GM19455 (cell line): Measurements from ENCODE around the gene CLVS2.

Source experiments
- ATAC-seq: cut with Tn5 transposase; IDR thresholded peaks from one replicate; pipeline ENCODE4 v1.9.1; 2021; ENCODE audit not compliant: unreplicated experiment

CLVS2 gene

DNA sequence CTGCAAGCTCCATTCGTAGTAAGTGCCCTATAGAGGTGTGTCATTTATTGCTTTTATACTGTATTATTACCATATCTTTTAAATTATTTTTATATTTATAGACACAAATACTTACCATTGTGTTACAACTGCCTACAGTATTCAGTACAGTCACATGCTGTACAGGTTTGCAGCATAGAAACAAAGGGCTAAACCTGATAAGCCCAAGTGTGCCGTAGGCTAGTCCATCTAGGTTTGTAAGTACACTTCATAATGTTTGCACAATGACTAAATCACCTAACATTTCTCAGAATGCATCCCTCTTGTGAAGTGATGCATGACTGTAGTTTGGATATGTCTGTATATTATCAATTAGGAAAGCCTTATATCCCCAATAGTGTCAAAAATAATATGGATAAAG, 122.8 kb downstream of the CLVS2 start:
- no peak for ATAC-seq
